ENCODE results near the gene OIP5. TPM values are rescaled to one million over a fixed set of nuclear protein-coding genes. Genes with fewer than 3 reads are reported as not detected.

OIP5 gene
- total RNA-seq (2022; extraction: Qiagen RNA extraction): 13.0 to 13.8 TPM (median 13.1 TPM) in 5 replicates

GRCh38 chr15:41332194-41333025 lies at the start of gene OIP5, which contains the start of gene NUSAP1:
OIP5 (minus strand) TSS chr15:41332591; CDS start chr15:41332561, 30 bp downstream.
NUSAP1 (plus strand) TSS chr15:41332881; CDS start chr15:41332958, 77 bp downstream.

Other genes starting within 250 kb of the OIP5 start
- gene INO80, start 216.3 kb downstream of the OIP5 start, total RNA-seq (2022; extraction: Qiagen RNA extraction): 12.2 to 15.6 TPM (median 13.1 TPM) in 5 replicates
- gene EXD1, start 101.8 kb downstream of the OIP5 start, total RNA-seq (2022; extraction: Qiagen RNA extraction): 0.06 to 0.22 TPM in 2 of 5 replicates, not detected in the others
- 54.8 to 87.4 TPM (median 58.1 TPM) in 5 replicates for gene CHP1, start 101.3 kb downstream of the OIP5 start, total RNA-seq (2022; extraction: Qiagen RNA extraction)
- 57.2 to 97.0 TPM (median 69.6 TPM) in 5 replicates for gene NUSAP1, start 290 bp upstream of the OIP5 start, total RNA-seq (2022; extraction: Qiagen RNA extraction)
- 13.1 to 18.4 TPM (median 13.5 TPM) in 5 replicates for gene NDUFAF1, start 69.9 kb upstream of the OIP5 start, total RNA-seq (2022; extraction: Qiagen RNA extraction)
- 16.6 to 24.3 TPM (median 20.5 TPM) in 5 replicates for gene RTF1, start 84.5 kb upstream of the OIP5 start, total RNA-seq (2022; extraction: Qiagen RNA extraction)
- 6.0 to 9.6 TPM (median 8.8 TPM) in 5 replicates for gene ITPKA, start 161.3 kb upstream of the OIP5 start, total RNA-seq (2022; extraction: Qiagen RNA extraction)
- gene LTK, start 181.2 kb upstream of the OIP5 start, total RNA-seq (2022; extraction: Qiagen RNA extraction): 0.03 to 0.10 TPM (median 0.07 TPM) in 5 replicates
- gene RPAP1, start 211.7 kb upstream of the OIP5 start, total RNA-seq (2022; extraction: Qiagen RNA extraction): 10.7 to 14.3 TPM (median 12.9 TPM) in 5 replicates
- gene TYRO3, start 226.6 kb upstream of the OIP5 start, total RNA-seq (2022; extraction: Qiagen RNA extraction): 16.6 to 18.4 TPM (median 16.8 TPM) in 5 replicates